Suprapubic skin (tissue), 4 donors: Measurements from ENCODE around the gene GTPBP6.

Experiments used
- CTCF ChIP-seq, 2 donors: fragments of 200-600 bp in 1 of 2; fragments of 450-650 bp in 1 of 2; sonication (generic) in 1 of 2; IDR thresholded peaks; one replicate each; pipeline ENCODE4 v1.5.1; 2016 to 2019; ENCODE audit warnings: antibody characterized with exemption in 2 of 2, mild to moderate bottlenecking in 1 of 2, moderate library complexity in 1 of 2
- EP300 ChIP-seq: sonication (generic); formaldehyde crosslinking; IDR thresholded peaks from one replicate; pipeline ENCODE4 v1.6.1; 2017; ENCODE audit warnings: antibody characterized with exemption
- POLR2A ChIP-seq, 2 donors: fragments of 450-650 bp; IDR thresholded peaks; one replicate each; pipeline ENCODE4 v1.6.1; 2017; ENCODE audit warnings: antibody characterized with exemption in 2 of 2, mild to moderate bottlenecking in 2 of 2, moderate library complexity in 2 of 2
- POLR2AphosphoS5 ChIP-seq, 3 donors: sonication (generic); formaldehyde crosslinking; IDR thresholded peaks; one replicate each; pipeline ENCODE4 v1.6.1; 2017; ENCODE audit warnings: antibody characterized with exemption in 3 of 3

GRCh38 chrX:360496-361150 is 42.0 kb upstream of the GTPBP6 start:
- TF ChIP-seq CTCF (IDR thresholded peaks at IDR 0.05) (no peak), POLR2A (IDR thresholded peaks at IDR 0.05) (no peak), POLR2AphosphoS5 (IDR thresholded peaks at IDR 0.05) (no peak), EP300 (no peak)
